GM12878 (cell line): Measurements from ENCODE around the gene GALNT17. TPM values are rescaled to one million over a fixed set of nuclear protein-coding genes. Genes with fewer than 3 reads are reported as not detected.

Experiments used
- ATAC-seq: fragments of 200-7000 bp; cut with Tn5 transposase; 3 replicates; pipeline ENCODE4 v1.9.1; 2020; ENCODE audit warnings: mild to moderate bottlenecking, moderate library complexity
- BruUV-seq: library from RNA; stranded (reverse); fragments of 400-500 nt; replicated peaks from 2 replicates; lab custom pipeline; 2021; lab: Mats Ljungman, UMichigan
- CTCF ChIA-PET: fragments of 300-600 bp; sonication (Branson Sonifier 250); formaldehyde crosslinking; extraction: SDS; loops from one replicate; lab custom pipeline; 2021; ENCODE audit warnings: inconsistent platforms; lab: Yijun Ruan, JAX
- POLR2A ChIA-PET: fragments of 350-600 bp; formaldehyde crosslinking; extraction: SDS; loops from one replicate; lab custom pipeline; 2021; ENCODE audit warnings: inconsistent platforms; lab: Charles Lee
- RAD21 ChIA-PET: fragments of 300-600 bp; sonication (Branson Sonifier 250); formaldehyde crosslinking; loops from one replicate; lab custom pipeline; 2023; ENCODE audit warnings: antibody characterized with exemption; ENCODE audit not compliant: unreplicated experiment; lab: Charles Lee
- SMC1A ChIA-PET: fragments of 300-600 bp; sonication (Branson Sonifier 250); formaldehyde crosslinking; loops from one replicate; lab custom pipeline; 2023; ENCODE audit not compliant: unreplicated experiment, uncharacterized antibody; lab: Charles Lee
- DNase-seq: peaks from one replicate; pipeline ENCODE4 v3.0.0-alpha.2; 2011; ENCODE audit warnings: low read depth, low spot score
- FAIRE-seq: peaks from 3 replicates; lab custom pipeline; 2011; peaks lifted over from hg19 to GRCh38; lab: Jason Lieb, UNC
- H2AFZ ChIP-seq: 2 replicates; pipeline ENCODE4 v1.6.0; 2011; ENCODE audit warnings: low read depth, low read length, control low read depth; ENCODE audit not compliant: control insufficient read depth
- H3K27ac ChIP-seq: 2 replicates; pipeline ENCODE4 v1.5.1; 2011; ENCODE audit warnings: control low read depth; ENCODE audit not compliant: control insufficient read depth, insufficient read depth
- H3K27me3 ChIP-seq, 2 experiments: replicated peaks in 1 of 2; 2 replicates each; pipeline versions ENCODE4 v1.6.0 to v1.6.1; 2011; ENCODE audit warnings: low read length in 1 of 2; ENCODE audit not compliant: control insufficient read depth in 2 of 2, insufficient read depth in 2 of 2
- H3K36me3 ChIP-seq, 2 experiments: 2 replicates each; pipeline ENCODE4 v1.5.1; 2011; ENCODE audit warnings: low read length in 1 of 2; ENCODE audit not compliant: control insufficient read depth in 2 of 2, insufficient read depth in 2 of 2
- H3K4me1 ChIP-seq: 2 replicates; pipeline ENCODE4 v1.6.1; 2011; ENCODE audit warnings: mild to moderate bottlenecking, low read length, moderate library complexity, mixed read lengths; ENCODE audit not compliant: control insufficient read depth, insufficient read depth
- H3K4me2 ChIP-seq: 2 replicates; pipeline ENCODE4 v1.6.0; 2011; ENCODE audit warnings: control low read depth; ENCODE audit not compliant: control insufficient read depth, insufficient read depth
- H3K4me3 ChIP-seq: fragments of 200-600 bp; sonication (generic); 2 replicates; pipeline ENCODE4 v1.5.1; 2016
- H3K79me2 ChIP-seq: 2 replicates; pipeline ENCODE4 v1.6.0; 2011; ENCODE audit warnings: low read length; ENCODE audit not compliant: control insufficient read depth, insufficient read depth
- H3K9ac ChIP-seq: 2 replicates; pipeline ENCODE4 v1.8.0; 2011; ENCODE audit warnings: low read length, control low read depth, mixed read lengths; ENCODE audit not compliant: control insufficient read depth, insufficient read depth
- H3K9me3 ChIP-seq: replicated peaks from 3 replicates; pipeline ENCODE4 v1.5.1; 2011; ENCODE audit warnings: mild to moderate bottlenecking, low read length; ENCODE audit not compliant: control insufficient read depth, insufficient read depth
- H4K20me1 ChIP-seq: 2 replicates; pipeline ENCODE4 v1.6.0; 2011; ENCODE audit not compliant: control insufficient read depth, insufficient read depth
- BMI1 ChIP-seq: fragments of 450-650 bp; IDR thresholded peaks from 2 replicates; pipeline ENCODE4 v1.6.1; 2016; ENCODE audit warnings: mild to moderate bottlenecking, moderate library complexity, borderline replicate concordance
- CEBPZ ChIP-seq: fragments of 150-350 bp; IDR thresholded peaks from 2 replicates; pipeline ENCODE4 v1.6.1; 2016; ENCODE audit warnings: low read depth, low read length
- CREM ChIP-seq: IDR thresholded peaks from 2 replicates; pipeline ENCODE4 v1.6.1; 2014; ENCODE audit warnings: antibody characterized with exemption, low read depth
- JUNB ChIP-seq: IDR thresholded peaks from 2 replicates; pipeline ENCODE4 v1.6.1; 2016; ENCODE audit warnings: antibody characterized with exemption, mild to moderate bottlenecking
- KLF5 ChIP-seq: fragments of 450-650 bp; IDR thresholded peaks from 2 replicates; pipeline ENCODE4 v1.6.1; 2014; ENCODE audit warnings: mild to moderate bottlenecking; ENCODE audit not compliant: partially characterized antibody
- MTA2 ChIP-seq: fragments of 450-650 bp; IDR thresholded peaks from 2 replicates; pipeline ENCODE4 v1.6.1; 2016; ENCODE audit warnings: low read depth, mild to moderate bottlenecking, moderate library complexity
- NFIC ChIP-seq: IDR thresholded peaks from 2 replicates; pipeline ENCODE4 v1.6.1; 2012; ENCODE audit warnings: low read depth, mild to moderate bottlenecking, inconsistent platforms, low read length, moderate library complexity
- POLR2AphosphoS5 ChIP-seq: IDR thresholded peaks from 2 replicates; pipeline ENCODE4 v1.6.1; 2011; ENCODE audit warnings: mild to moderate bottlenecking, low read length, inconsistent platforms
- RBBP5 ChIP-seq: fragments of 200-600 bp; sonication (generic); conservative IDR thresholded peaks from 2 replicates; pipeline ENCODE4 v1.6.1; 2016
- RELB ChIP-seq: fragments of 450-650 bp; IDR thresholded peaks from 2 replicates; pipeline ENCODE4 v1.6.1; 2017; ENCODE audit warnings: low read depth, mild to moderate bottlenecking, moderate library complexity
- SIN3A ChIP-seq: IDR thresholded peaks from 2 replicates; pipeline ENCODE4 v1.6.1; 2012; ENCODE audit warnings: low read depth, low read length, improper control_type of control experiment
- SIX5 ChIP-seq: IDR thresholded peaks from 2 replicates; pipeline ENCODE4 v1.6.1; 2011; ENCODE audit warnings: mild to moderate bottlenecking, low read depth, low read length, moderate library complexity; ENCODE audit not compliant: severe bottlenecking
- SMC3 ChIP-seq: IDR thresholded peaks from 2 replicates; pipeline ENCODE4 v1.6.1; 2011; ENCODE audit warnings: low read length, improper control_type of control experiment, borderline replicate concordance
- SREBF1 ChIP-seq: IDR thresholded peaks from 2 replicates; pipeline ENCODE4 v1.6.1; 2012; ENCODE audit warnings: mild to moderate bottlenecking, low read length
- SUPT20H ChIP-seq: IDR thresholded peaks from 2 replicates; pipeline ENCODE4 v1.6.1; 2011; ENCODE audit warnings: low read depth, mild to moderate bottlenecking, low read length, moderate library complexity, borderline replicate concordance; ENCODE audit not compliant: control insufficient read depth
- WRNIP1 ChIP-seq: IDR thresholded peaks from 2 replicates; pipeline ENCODE4 v1.6.1; 2011; ENCODE audit warnings: low read depth, low read length, improper control_type of control experiment, borderline replicate concordance
- WGBS: methylation state at CpG from one replicate; pipeline ENCODE4 v1.1.6; 2016; ENCODE audit warnings: low lambda C conversion rate; ENCODE audit not compliant: insufficient replicate concordance, insufficient coverage; ENCODE audit errors: missing lambda C conversion rate; 5-methylcytosine and 5-hydroxymethylcytosine counted together
- in situ Hi-C: fragments of 300-500 bp; cut with MboI; formaldehyde crosslinking; loops from 9 replicates; pipeline ENCODE4 v1.14.3; 2018; ENCODE audit warnings: mixed read lengths
- intact Hi-C: fragments of 100-400 bp; cut with micrococcal nuclease; formaldehyde crosslinking; loops from one replicate; pipeline ENCODE4 v1.14.2; 2022; ENCODE audit not compliant: unreplicated experiment
- polyA plus RNA-seq, 11 experiments: library from polyadenylated mRNA; depleted of rRNA in 4 of 11; unstranded in 6 of 11; stranded (reverse) in 5 of 11; fragments of >200 nt; fragmentation: Nextera tagmentation in 4 of 11; fragmentation: Illumina TruSeq in 1 of 11; extraction: Ambion mirVana in 4 of 11; extraction: Trizol in 1 of 11; gene quantifications; 1 replicate in 1 of 11; 2 replicates in 10 of 11; pipeline versions ENCODE4 v1.2.1 to v1.2.3, GENCODE V29; 2011 to 2016; ENCODE audit warnings: inconsistent platforms in 2 of 11, missing spikeins in 2 of 11, low read depth in 1 of 11
- total RNA-seq, 4 experiments: library from RNA; depleted of rRNA in 3 of 4; stranded (reverse); fragments of >200 nt in 3 of 4; fragmentation: Illumina TruSeq in 1 of 4; extraction: Trizol in 1 of 4; gene quantifications; 2 replicates each; pipeline versions ENCODE4 v1.2.1 to v1.2.3, GENCODE V29; 2013 to 2021
- TF ChIP-seq, protein P1 (sequence below): IDR thresholded peaks from 2 replicates; pipeline ENCODE4 v1.6.1; 2011; ENCODE audit warnings: low read depth, mild to moderate bottlenecking, low read length, moderate library complexity, borderline replicate concordance; ENCODE audit errors: extremely low read depth

GALNT17 gene
- total and polyA plus RNA-seq, 10 of the 15 experiments (the other 5 are each of a cell fraction or from before 2014, with no cell fraction given) = 0.12 to 0.15 TPM; not detected in 8

DNA sequence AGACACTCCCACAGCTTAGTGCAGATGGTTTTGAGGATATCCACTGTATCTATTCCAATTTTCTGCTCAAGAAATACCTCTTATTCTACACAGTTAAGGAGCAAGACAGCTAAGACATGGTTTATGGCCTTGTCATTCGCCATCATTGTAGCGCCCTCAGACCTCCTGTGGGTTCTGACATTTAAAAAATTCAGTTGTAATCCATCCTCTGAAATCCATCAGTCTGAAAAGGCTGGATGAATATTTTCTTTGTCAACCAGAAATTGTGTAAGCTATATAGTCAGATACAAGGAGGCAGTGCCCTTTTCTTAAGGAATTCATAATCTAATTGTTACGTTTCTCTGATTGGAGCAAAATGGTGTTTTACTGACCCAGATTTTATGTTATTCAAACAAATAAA is 353.6 kb downstream of the GALNT17 start (continued):
- no peak for TF ChIP-seq CEBPZ
- TF ChIP-seq SUPT20H = no peak

DNA sequence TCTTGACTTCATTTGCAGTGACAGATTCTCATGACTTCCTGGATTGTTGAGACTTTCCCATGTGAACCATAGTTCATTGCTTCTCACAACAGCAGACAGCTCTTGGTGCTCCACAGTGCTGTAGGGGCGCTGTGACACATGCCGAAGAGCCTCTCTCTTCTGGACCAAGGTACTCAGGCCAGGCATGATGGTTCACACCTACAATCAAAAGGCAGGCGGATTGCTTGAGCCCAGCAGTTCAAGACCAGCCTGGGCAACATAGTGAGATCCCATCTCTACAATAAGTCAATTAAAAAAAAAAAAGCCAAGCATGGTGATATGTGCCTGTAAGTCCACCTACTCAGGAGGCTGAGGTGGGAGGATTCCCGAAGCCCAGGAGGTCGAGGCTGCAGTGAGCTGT is 354.5 kb downstream of the GALNT17 start:
- Histone ChIP-seq H2AFZ (no peak overlapping the region), H3K4me2 (no peak overlapping the region), H3K27ac (no peak overlapping the region), H3K36me3 (no peaks in the 10 kb centered on the region), H3K4me3 (no peak overlapping the region), H3K4me1 (no peaks in the 10 kb centered on the region), H3K9me3 (no peaks in the 10 kb centered on the region; the same call in 2 of the 3 replicates), H3K9ac (no peak overlapping the region), H4K20me1 (no peaks in the 10 kb centered on the region), H3K79me2 (no peaks in the 10 kb centered on the region), H3K27me3 (no peaks in the 10 kb centered on the region)
- ChIA-PET SMC1A (no interaction called here), CTCF (no interaction called here), POLR2A (no interaction called here), RAD21 (no interaction called here)
- in situ Hi-C loops (no loop called here), intact Hi-C loops (no loop called here)
- DNase-seq = no peak
- ATAC-seq = no peak
- BruUV-seq = no TSS peak
- 17% methylated on average over 4 of the region's 5 CpGs for WGBS
- no peak for FAIRE-seq
- TF ChIP-seq KLF5 (no peak), JUNB (no peak), SIN3A (no peak), WRNIP1 (no peak), SREBF1 (no peak), SIX5 (no peak), POLR2AphosphoS5 (no peak), MTA2 (no peak), BMI1 (no peak), RELB (no peak), NFIC (no peak), CREM (no peak), RBBP5 (no peak), SMC3 (no peak)
- TF ChIP-seq, protein P1, sequence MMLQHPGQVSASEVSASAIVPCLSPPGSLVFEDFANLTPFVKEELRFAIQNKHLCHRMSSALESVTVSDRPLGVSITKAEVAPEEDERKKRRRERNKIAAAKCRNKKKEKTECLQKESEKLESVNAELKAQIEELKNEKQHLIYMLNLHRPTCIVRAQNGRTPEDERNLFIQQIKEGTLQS = no peak
